Fibroblast of peridontal ligament (primary cell): ENCODE results near the gene PIGS.
A peak's percentile ranks its signal among the peaks of the same experiment; 100 is the strongest.
"Not testable (repeated sequence)": the region's sequence is repeated elsewhere in the genome, so short reads cannot be mapped to it uniquely, and the experiment has no call there.

Experiments
- DNase-seq: peaks from one replicate; pipeline ENCODE4 v3.0.0-alpha.2; 2010; ENCODE audit errors: extremely low read depth

Gene PIGS

DNA sequence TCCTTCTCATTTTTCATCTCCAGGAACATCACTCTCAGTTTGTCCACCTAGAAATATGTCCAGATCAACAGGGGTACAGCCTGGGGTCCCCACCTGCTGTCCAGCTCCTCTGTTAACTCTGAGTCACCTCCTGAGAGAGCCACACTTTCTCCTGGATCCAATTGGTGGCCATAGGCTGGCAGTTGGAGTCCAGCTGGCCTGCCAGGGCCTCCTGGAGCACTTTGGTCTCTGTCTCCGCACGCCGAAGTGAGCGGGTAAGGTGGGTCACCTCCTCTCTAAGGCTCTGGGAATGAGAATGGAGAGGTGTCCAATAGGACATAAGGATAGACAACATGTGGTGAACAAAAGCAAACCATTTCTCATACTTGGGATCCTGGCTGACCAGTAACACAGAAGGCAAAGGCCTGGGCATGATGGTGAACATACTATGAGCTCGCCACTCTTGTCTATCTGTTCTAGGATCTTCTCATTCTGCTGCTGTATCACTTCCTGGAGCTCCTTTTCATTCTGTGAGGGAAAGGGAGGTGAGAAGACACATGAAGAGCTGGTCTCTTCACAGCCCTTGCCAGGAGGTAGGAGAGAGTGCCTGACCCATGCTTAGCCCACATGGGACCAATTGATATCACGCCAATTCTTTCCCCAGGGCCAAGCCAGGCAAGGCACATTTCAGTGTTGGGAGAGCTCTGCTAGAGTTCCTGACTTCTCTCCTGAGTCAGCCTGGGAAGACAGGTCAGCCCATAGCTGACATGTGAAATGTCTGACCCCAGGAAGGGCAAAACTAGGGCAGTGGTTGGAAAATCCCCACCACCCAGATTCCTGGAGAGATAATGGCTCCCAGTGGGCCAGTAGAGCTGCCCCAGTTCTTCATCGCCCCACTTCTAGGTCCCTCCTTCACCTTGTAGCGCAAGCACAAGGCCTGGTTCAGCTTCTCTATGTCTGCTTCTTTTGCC lies 7.2 kb upstream of the PIGS start:
- no peak for DNase-seq

DNA sequence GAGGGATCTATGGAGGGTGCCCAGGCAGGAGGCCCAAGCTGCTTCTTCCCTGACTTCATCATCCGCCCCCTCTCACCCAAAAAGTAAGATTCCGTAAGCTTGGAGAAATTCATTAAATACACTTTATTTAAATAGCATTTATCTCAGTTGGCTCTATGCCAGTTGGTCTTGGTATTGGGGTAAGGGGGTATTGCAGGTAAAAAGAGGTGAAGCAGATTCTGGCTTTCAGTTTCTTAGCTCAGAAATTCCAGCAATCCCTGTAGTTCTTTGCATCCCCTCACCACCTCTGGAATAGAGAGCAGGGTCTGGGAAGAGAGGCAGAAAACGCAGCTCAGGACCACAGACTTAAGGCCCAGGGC lies 6.1 kb upstream of the PIGS start:
- DNase-seq: no peak

DNA sequence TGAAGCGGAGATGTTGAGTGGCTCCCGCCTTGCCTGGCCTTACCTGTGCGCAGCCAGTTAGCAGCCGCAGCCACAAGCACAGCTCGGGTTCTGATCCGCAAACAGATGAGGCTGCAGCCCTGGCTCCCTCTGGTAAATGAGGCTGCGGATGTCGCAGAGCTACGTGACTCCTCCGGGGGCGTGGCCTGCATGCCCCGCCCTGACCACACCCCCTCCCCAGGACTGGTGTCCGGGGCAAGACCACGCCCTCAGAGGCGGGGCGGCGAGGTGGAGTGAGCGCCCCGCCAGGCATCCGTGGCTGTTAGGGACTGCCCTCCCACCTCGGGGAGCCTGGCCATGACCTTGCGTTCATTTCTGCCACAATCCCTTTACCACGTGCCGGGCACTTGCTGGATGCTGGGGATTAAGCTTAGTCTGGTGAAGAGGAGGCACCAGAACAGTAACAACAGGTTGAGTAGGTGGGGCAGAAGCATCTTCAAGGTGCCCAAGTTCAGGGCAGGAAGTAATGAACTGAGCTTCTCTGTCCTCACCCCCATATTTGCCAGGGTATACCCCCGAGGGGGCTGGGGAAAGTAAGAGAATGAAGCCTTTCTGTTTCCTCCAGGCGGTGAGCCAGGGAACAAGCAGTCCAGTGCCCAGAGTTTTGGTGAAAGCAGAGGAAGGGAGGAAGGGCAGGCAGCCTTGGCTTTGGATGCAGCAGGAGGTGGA lies 5.6 kb upstream of the PIGS start, which contains the start of gene ALDOC:
TSS of gene ALDOC (minus strand) at position 138 of the 708 bp plus-strand sequence. CDS start 1,363 bp downstream, outside the sequence.
- peak; percentile 77 for DNase-seq

DNA sequence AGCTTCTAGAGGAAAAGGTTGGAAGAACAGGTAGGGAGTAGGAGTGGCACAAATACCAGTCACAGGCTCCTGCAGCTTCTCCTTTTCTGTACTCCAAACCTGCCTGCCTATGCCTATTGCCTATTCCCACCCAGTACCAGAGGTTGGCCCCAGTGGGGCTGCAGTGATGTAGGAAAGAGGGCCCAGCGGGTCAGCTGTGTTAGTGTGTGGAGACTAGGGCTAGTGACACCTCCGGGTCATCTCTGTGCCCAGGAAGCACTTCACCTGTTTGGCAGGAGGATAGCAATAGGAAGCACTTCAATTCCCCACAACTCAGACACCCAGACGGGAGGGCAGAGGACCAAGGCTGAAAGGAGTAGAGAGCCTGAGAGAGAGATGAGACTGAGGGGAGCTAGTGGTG lies 4.7 kb upstream of the PIGS start:
- not testable (repeated sequence) for DNase-seq

DNA sequence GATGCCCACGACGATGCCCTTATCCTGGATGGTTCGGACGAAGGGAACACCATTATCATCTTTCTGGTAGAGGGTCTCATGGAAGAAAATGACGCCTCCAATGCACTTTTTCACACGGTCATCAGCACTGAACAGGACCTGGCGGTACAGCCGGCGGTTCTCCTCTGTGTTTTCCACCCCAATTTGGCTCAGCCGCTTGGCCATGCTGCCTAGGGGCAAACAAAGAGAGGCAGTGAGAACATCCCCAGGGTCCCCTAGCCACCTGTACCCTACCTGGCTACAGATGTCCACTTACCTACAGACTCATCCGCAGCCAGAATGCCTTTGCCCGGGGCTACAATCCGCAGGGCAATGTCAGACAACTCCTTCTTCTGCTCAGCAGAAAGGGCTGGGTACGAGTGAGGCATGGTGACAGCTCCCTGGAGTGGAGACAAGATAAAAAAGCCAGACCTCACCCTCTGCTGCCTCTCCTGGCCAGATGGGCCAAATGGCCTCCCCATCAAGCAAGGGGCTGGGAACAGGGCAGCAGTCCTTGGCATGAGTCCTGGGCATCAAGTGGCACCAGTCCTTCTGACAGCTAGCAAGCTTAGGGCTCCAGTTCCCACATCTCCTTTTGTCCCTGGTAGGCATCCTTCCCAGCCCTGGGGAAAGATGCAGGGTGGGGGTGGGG lies 3.9 kb upstream of the PIGS start:
- DNase-seq: no peak

DNA sequence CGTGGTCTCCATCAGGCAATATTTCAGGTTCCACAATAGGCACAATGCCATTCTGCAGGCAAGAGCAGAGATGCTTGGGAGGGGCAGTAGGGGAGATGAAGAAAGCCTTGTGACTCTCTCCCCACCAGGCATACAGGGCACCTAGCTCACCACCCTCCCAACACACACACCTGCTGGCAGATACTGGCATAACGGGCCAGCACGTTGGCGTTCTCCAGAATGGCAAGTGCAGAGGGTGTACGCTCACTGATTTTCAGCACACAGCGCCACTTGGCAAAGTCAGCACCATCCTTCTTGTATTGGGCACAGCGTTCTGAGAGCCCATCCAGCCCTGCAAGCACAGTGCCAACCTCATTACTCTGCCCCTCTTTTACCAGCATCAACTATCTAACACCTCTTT lies 3.2 kb upstream of the PIGS start:
- DNase-seq: no peak

DNA sequence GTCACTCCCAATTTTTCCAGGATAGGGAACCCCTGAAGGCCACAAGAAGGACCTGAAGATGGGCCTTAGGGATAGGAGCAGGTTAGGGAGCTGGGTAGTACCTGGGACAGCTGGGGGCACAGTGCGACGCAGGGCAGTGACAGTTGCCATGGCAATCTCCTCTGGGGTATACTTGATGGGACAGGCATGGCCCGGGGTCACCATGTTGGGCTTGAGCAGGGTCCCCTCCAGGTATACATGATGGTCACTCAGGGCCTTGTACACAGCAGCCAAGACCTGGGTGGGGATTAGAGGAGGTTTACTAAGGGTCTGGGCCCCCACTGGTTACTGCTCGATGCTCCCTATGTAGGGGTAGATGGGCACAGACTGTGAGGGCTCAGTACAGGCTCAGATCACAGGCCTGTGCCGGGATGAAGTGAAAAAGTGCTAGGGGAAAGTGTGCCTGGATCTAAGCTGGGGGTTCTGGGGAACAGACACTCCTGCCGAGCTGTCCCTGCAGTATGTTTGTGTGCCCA lies 2.7 kb upstream of the PIGS start:
- DNase-seq: no peak

DNA sequence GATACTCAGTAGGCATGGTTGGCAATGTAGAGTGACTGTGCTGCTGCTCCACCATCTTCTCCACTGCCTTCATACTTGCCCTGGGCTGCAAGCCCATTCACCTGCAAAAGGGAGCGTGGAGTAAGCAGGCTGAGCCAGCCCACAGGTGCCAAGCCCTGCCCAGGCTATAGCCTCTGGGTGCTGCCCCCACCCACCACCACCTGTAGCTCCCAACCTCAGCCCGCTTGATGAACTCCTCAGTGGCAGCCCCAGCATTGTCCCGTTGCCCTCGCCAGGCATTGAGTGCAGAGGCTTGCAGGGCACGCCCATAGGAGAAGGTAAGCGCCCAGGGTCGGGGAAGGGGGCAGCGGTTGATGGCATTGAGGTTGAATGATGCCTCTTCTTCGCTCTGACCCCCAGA lies 2.2 kb upstream of the PIGS start:
- DNase-seq: no peak

DNA sequence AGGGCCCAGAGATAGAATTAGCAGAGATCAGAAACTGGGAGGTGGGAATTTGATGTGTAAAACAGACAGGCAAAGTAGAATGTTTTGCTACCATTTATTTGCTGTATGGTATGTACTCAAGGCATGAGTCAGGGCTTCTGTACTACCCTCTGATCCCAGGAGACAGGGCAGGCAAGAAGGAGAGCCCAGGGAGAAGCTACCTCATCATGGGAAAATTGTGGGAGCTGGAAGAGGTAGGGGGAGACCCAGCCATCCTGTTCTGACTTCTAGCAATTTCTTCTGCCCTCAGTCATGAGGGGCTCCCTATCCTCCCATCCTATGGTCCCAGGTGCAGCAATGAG lies 1.7 kb upstream of the PIGS start:
- no peak for DNase-seq

DNA sequence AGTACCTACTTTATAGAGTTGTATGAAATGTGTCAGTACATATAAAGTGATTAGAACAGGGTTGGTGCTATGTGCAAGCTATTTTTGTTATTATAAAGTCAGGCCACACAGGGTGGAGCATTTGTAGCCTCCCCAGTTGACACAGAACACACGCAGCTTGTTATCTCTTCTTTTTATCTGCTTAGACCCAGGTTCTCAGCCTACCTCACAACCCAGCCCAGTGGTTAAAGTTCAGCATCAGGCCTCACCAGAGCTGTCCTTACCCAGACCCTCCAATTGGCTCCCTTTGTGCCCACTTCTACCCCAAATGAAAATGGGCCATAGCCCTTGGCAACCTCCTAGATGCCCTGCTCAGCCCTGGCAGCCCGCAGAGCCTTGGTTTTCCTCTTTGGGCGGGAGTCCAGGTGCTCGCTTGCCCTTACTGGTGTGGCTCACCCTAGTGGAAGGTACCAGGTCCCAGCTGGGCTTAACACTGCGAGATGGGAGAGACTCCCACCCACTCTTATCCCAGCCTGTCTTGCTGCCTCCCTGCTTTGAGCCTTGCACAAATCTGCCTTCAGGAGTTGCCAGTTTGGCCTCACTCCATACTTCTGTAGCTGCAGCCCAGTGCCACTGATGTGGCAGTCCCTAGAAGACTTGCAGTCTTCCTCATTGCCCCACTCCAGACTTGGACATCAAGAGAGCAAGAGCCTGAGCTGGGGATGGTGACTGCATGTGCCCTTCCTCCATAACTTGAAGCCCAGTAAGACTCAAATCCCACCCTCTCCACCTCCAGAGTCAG lies 1.1 kb upstream of the PIGS start:
- no peak for DNase-seq

DNA sequence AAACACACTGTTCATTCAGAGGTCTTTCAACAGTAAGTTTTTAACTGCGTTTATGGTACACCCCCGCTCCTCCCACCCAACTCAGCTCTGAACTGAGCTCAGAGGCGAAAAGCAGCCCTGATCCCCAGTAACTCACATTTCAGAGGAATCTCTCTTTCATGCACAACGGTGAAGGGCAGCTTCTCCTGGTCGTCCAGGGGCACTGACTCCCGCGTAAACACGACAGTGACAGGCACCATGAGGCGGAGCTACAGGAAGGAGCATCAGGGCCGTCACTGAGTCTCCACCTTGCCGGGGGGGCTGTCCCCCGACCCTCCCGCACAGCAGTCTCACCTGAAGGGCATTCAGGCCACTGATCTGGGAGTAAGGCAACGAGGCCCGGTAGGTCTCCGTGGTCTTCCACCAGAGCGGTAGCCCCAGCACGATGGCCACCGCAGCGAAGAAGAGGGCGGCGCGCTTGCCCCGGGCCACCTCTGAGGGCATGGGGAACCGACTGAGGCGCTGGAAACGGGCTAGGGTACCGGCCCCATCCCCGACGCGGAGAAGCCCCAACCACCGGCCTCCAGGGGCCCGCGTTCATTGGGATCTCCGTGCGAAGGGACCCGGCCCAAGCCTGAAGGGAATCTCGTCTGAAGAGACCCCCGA lies 486 bp downstream of the PIGS start:
- no peak for DNase-seq

DNA sequence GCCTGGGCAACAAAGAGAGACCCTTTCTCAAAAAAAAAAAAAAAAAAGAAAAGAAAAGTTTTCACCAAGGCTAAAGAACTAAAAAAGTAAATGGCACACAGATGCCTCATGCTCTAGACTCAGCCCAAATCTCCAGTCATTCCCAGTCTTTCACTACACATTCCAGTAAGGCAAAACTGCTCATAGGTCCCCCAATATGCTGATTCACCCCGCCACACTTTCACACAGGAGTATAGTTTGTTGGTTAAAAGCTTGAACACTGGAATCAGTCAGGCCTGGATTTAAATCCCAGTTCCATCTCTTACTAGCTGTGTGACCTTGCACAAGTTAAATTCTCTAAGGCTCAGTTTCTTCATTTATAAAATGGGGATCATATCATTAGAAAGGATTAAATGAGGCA lies 1.9 kb downstream of the PIGS start:
- DNase-seq: no peak

DNA sequence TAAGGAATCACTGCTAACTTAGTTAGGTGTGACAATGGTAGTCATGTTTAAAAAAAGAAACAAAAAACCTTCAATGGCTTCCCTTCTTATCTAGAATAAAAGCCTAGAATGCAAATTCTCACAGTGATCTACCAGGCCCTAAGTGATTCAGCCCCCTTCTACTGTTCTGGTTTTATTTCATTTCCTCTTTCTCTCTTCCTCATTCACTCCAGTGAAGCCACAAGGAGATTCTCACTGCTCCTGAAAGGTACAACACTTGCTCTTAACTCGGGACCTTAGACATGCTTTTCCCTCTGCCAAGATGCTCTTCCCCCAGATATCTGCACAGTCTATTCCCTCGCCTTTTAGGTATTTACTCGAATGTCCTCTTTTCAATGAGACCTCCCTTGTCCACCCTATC lies 3.7 kb downstream of the PIGS start:
- no peak for DNase-seq

DNA sequence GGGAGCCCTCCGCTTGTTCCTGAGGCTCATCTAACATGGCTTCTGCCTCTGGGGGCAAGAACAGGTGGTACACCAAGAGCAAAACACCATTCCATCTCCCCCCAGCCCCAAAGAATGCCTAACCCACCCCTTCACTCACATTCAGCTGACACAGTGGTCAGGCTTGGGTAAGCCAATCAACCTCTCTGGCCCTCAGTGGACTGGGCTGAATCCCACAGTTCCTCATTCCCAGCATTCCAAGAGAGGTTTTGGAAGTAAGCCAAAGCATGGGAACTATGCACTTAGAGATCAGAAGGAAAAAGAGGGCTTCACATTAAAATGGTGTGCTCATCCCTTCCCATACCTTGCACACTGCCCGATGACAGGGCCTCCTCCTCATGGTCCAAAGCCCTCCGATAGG lies 7.8 kb downstream of the PIGS start:
- DNase-seq: peak; percentile 34

DNA sequence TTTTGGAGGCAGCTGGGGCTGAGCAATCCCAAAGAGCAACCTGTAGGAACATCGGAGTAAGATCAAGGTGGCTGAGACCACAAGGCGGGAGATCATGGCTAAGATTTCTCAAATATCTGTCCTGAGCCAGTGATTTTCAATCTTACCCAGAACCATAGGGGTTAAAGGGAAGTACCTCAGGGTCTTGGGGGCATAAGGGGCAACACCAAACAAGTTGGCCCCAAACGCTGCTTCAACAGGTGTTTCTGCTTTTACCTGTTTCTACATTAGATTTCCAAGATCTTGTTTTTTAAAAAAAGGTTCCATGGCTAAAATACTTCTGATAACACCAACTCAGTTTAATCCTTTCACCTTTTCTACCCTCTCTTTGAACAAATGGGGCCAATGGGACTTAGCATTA lies 16.3 kb downstream of the PIGS start:
- DNase-seq: no peak

DNA sequence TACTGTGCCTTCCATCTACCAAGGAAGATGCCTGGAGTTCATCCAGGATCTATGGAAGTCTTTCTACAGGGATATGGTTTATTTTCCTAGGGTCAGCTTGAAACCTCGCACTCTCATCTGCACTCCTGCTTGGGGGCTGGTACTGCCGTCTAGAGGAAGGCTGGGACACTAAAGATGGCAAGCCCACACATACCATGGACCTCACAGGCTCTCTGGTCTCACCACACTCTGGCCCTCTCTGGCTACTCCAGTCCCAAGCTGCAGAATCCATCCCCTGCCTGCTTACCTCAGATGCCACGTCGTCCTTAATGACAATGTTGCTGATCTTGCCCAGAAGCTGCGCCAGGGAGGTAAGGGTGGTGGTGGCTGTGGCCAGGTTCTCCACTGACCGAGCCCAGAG lies 16.8 kb downstream of the PIGS start:
- DNase-seq: peak; percentile 23

DNA sequence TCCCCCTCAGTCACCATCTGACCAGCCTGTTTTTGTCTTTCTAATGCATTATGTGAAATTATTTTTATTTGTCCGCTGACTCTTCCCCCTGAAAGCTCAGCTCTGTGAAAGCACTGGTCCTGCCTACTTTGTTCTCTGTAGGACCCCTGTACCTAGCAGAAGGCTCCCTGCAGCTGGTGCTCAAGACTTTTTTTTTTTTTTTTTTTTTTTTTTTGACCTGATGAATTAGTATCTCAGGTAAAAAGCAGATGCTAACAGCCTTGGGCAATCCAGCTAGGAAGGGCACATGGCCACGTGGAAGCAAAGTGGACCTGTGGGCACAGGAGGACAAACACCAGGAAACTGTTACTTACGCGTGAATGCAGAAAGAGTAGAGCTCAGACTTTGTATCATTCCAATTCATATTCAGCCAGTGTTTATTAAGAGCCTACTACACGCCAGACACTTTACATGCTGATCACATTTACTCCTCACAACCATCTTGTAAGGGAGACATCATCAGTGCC lies 18.3 kb downstream of the PIGS start:
- DNase-seq: no peak

DNA sequence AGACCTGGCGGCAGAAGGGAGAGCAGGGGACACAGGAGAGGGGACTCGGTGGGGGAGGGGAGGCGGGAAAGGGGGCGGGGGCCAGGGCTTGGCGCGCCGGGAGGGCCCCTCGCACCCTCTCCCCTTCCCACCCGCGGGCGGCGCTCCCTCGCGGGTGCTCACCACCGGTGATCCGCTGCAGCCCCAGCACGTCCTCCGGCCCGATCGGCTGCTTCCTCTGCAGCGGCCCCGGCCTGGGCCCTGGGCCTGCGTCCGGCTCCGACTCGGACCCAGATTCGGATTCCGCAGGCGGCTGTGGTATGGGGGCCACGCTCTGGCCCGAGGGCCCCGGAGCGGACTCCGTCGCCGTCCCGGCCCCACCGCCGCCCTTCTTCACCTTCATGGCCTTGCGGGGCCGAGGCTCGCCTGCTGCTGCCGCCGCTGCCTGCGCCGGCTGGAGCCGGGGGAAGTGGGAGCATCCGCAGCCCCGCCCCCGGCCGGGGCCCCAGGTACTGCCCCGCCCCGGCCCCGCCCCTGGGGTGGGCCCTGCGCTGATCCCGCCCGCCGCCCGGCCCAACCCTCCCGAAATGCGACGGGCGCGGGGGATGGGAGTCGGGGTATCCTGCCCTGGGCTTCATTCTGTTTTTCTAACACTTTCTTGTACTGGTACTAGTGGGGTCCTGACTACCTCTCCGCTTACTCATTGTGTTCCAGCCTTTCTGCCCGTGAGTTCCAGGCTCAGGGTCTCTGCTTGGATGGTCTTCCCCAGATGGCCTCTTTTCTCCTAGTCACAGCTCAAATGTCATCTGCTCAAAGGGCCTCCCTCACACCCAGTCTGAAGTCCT lies 18.9 kb downstream of the PIGS start, which contains the start of gene UNC119:
TSS of gene UNC119 (minus strand) at position 449 of the 824 bp plus-strand sequence. CDS start at position 382, 67 bp downstream.
- peak; percentile 38 for DNase-seq

DNA sequence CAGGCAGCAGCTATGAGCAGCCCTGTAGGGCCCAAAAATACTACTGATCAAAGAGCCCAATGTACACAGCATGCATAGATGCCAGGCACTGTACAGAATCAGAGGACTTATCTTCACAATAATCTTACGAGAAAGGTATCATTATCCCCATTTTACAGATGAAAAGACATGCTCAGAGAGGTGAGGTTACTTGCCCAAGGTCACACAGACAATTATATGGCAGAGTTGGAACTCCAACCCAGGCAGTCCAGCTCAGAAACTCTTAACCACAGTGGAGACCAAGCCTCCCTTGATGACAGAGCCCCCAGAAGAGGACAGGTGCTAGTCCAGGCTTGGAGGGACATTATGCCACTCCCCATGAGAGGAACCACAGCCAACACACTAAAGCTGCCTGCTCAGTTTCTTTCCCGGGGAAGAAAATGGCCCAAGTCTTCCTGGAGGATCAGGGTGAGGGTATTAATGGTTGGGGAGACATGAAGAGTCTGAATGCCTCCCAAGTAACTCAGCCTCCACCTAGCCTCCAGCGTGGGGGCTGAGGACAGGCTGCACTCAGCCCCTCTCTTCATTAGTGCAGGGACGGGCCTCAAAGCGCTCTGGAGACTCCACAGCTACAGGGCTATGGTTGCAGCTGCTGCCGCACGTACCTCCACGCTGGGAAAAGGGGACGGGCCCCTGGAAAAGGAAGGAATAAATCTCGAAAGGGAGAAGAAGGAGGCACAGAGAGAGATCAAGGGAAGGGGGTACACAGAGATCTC lies 19.7 kb downstream of the PIGS start:
- peak; percentile 17 for DNase-seq
